OCI-LY1 (cell line): ENCODE measurements around the gene SEC61G.

Experiments
- H2AFZ ChIP-seq: fragments of 200-600 bp; sonication (generic), shearing (Covaris generic); 2 replicates; pipeline ENCODE4 v1.6.0; 2014; ENCODE audit warnings: antibody characterized with exemption, mild to moderate bottlenecking, low read length
- H3F3A ChIP-seq: fragments of 200-600 bp; sonication (generic), shearing (Covaris generic); 2 replicates; pipeline ENCODE4 v1.6.0; 2014; ENCODE audit warnings: mild to moderate bottlenecking, antibody characterized with exemption, low read length, moderate library complexity; ENCODE audit not compliant: insufficient read depth
- H3K27ac ChIP-seq: fragments of 200-600 bp; sonication (generic); 2 replicates; pipeline ENCODE4 v1.5.1; 2014; ENCODE audit warnings: low read length, mixed run types, mild to moderate bottlenecking, low read depth; ENCODE audit not compliant: poor library complexity, severe bottlenecking
- H3K27me3 ChIP-seq: fragments of 200-600 bp; sonication (generic); 2 replicates; pipeline ENCODE4 v1.6.0; 2014; ENCODE audit warnings: antibody characterized with exemption, mild to moderate bottlenecking, low read length, moderate library complexity; ENCODE audit not compliant: insufficient read depth
- H3K36me3 ChIP-seq: fragments of 200-600 bp; sonication (generic); 2 replicates; pipeline ENCODE4 v1.6.1; 2014; ENCODE audit warnings: mild to moderate bottlenecking, antibody characterized with exemption, low read length, moderate library complexity, mixed read lengths; ENCODE audit not compliant: insufficient read depth
- H3K4me1 ChIP-seq: fragments of 200-600 bp; sonication (generic); 2 replicates; pipeline ENCODE4 v1.5.1; 2014; ENCODE audit warnings: mild to moderate bottlenecking, low read length, moderate library complexity; ENCODE audit not compliant: insufficient read depth, severe bottlenecking
- H3K4me2 ChIP-seq: fragments of 200-600 bp; sonication (generic), shearing (Covaris generic); 2 replicates; pipeline ENCODE4 v1.6.1; 2014; ENCODE audit warnings: low read length
- H3K4me3 ChIP-seq: fragments of 200-600 bp; sonication (generic); 2 replicates; pipeline ENCODE4 v1.5.1; 2014; ENCODE audit warnings: low read length, low read depth, mild to moderate bottlenecking, mixed read lengths; ENCODE audit not compliant: poor library complexity, severe bottlenecking
- H3K79me2 ChIP-seq: fragments of 200-600 bp; shearing (Covaris generic); 2 replicates; pipeline ENCODE4 v1.6.1; 2016; ENCODE audit warnings: mixed run types, low read length, mixed read lengths; ENCODE audit not compliant: insufficient read depth
- H3K9ac ChIP-seq: fragments of 200-600 bp; sonication (generic), shearing (Covaris generic); 2 replicates; pipeline ENCODE4 v1.6.1; 2014; ENCODE audit warnings: mild to moderate bottlenecking, low read length, mixed read lengths
- H3K9me2 ChIP-seq: fragments of 200-600 bp; sonication (generic), shearing (Covaris generic); 2 replicates; pipeline ENCODE4 v1.6.1; 2014; ENCODE audit warnings: low read depth, mild to moderate bottlenecking, low read length, mixed read lengths
- H3K9me3 ChIP-seq: fragments of 200-600 bp; shearing (Covaris generic); 2 replicates; pipeline ENCODE4 v1.6.1; 2014; ENCODE audit warnings: low read length, mixed read lengths
- H4K20me1 ChIP-seq: fragments of 200-600 bp; sonication (generic), shearing (Covaris generic); 2 replicates; pipeline ENCODE4 v1.6.0; 2016; ENCODE audit warnings: mild to moderate bottlenecking, low read length; ENCODE audit not compliant: insufficient read depth
- EZH2 ChIP-seq: fragments of 200-600 bp; sonication (generic), shearing (Covaris generic); IDR thresholded peaks from 2 replicates; pipeline ENCODE4 v1.8.0; 2017; ENCODE audit warnings: borderline replicate concordance, mixed run types, mild to moderate bottlenecking, antibody characterized with exemption, low read length, moderate library complexity, mixed read lengths
- TF ChIP-seq, protein P1 (sequence below): fragments of 200-600 bp; sonication (generic), shearing (Covaris generic); IDR thresholded peaks from 2 replicates; pipeline ENCODE4 v1.5.1; 2017; ENCODE audit warnings: mild to moderate bottlenecking, antibody characterized with exemption, low read length, moderate library complexity, mixed read lengths

SEC61G gene

DNA sequence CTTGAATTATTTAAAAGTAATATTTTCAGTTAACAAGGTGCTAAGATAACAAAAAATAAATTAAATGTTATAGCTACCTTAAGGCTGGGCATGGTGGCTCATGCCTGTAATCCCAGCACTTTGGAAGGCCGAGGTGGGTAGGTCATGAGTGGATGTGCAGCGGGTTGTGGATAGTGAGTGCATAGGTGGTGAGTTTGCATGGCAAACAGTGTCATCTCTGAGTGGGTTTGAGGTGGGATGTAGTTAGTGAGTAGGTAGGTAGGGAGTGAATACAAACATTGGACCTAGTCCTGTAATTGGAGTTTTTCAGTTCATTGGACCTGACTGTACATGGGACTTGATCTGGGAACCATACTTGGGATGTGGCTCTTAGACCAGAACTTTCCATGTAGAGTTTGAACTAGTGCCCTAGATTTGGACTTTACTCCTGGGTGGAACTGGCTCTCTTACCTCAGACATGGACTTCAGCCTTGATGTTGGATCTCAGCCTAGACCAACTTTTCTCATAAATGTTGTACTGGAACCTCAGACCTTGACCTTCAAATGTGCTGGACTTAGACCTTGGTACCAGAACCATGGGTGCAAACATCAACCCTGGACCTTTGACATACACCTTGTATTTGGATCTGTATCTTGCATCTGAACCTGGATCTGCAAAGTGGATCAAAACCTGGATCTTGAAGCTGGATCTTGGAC lies 47.0 kb downstream of the SEC61G start:
- H2AFZ ChIP-seq = no peak overlapping the region
- H3K4me1 ChIP-seq = no peaks in the 10 kb centered on the region
- no peak for TF ChIP-seq EZH2
- TF ChIP-seq, protein P1, sequence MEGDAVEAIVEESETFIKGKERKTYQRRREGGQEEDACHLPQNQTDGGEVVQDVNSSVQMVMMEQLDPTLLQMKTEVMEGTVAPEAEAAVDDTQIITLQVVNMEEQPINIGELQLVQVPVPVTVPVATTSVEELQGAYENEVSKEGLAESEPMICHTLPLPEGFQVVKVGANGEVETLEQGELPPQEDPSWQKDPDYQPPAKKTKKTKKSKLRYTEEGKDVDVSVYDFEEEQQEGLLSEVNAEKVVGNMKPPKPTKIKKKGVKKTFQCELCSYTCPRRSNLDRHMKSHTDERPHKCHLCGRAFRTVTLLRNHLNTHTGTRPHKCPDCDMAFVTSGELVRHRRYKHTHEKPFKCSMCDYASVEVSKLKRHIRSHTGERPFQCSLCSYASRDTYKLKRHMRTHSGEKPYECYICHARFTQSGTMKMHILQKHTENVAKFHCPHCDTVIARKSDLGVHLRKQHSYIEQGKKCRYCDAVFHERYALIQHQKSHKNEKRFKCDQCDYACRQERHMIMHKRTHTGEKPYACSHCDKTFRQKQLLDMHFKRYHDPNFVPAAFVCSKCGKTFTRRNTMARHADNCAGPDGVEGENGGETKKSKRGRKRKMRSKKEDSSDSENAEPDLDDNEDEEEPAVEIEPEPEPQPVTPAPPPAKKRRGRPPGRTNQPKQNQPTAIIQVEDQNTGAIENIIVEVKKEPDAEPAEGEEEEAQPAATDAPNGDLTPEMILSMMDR = no peak
- no peak overlapping the region for H3K4me2 ChIP-seq
- H3K79me2 ChIP-seq = no peaks in the 10 kb centered on the region
- H4K20me1 ChIP-seq = no peaks in the 10 kb centered on the region
- H3K27ac ChIP-seq = no peak overlapping the region
- H3K36me3 ChIP-seq = no peaks in the 10 kb centered on the region
- no peaks in the 10 kb centered on the region for H3K9me2 ChIP-seq
- H3K4me3 ChIP-seq = no peak overlapping the region
- H3K9ac ChIP-seq = no peak overlapping the region
- no peaks in the 10 kb centered on the region for H3K27me3 ChIP-seq
- H3K9me3 ChIP-seq = peaks cover 7% of the 10 kb centered on the region
- H3F3A ChIP-seq = no peaks in the 10 kb centered on the region

DNA sequence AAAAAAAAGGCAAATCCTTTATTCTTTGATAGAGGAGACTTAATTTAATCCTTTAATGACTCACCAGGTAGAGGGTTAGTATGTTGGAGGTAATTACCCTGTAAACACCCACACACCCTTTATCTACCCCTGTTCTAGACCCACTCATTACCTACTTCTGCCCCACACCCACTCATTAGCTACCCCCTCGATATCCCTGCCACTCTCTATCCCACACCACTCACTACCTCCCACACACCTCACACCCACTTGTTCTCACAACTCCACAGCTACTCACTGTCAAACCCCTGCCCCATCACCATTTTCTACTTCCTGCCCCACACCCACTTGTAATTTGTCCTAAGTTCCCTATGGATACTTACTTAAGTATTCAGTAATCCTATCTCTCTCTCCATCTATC lies 49.7 kb downstream of the SEC61G start:
- Histone ChIP-seq H3K36me3 (no peaks in the 10 kb centered on the region), H3K9ac (no peak overlapping the region), H4K20me1 (no peaks in the 10 kb centered on the region), H3K4me3 (no peak overlapping the region), H3K79me2 (no peaks in the 10 kb centered on the region), H3K9me3 (peaks cover 7% of the 10 kb centered on the region), H3F3A (no peaks in the 10 kb centered on the region), H3K27me3 (0 out of 2 replicates have a peak, but pooled peaks cover 3% of the 10 kb centered on the region), H2AFZ (no peak overlapping the region), H3K9me2 (no peaks in the 10 kb centered on the region), H3K4me1 (no peaks in the 10 kb centered on the region), H3K4me2 (no peak overlapping the region), H3K27ac (no peak overlapping the region)
- TF ChIP-seq, protein P1 = no peak
- TF ChIP-seq EZH2 = no peak

DNA sequence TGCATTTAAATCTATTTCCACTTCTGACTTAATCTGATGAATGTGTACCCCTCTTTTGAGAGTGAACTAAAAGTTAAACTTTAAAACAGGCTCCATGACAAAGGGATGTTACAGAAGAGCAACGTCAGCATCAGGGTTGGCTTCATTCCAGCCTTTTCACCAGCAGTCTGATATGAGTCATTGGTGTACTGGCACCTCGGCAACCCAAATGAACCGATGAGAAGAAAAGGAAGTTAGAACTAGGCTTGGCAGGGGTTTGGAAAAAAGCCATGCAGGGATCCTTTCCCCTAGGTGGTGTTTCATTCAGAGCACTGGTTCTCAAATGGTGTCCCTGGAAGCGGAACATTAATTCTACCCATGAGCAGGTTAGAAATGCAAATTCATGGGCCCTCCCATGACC lies 53.6 kb downstream of the SEC61G start:
- Histone ChIP-seq H2AFZ (no peak overlapping the region), H3F3A (no peaks in the 10 kb centered on the region)

More for the DNA sequence above, 53.6 kb downstream of the SEC61G start:
- no peak for TF ChIP-seq EZH2
- TF ChIP-seq, protein P1 = no peak
- H3K36me3 ChIP-seq = no peaks in the 10 kb centered on the region
- H3K4me2 ChIP-seq = no peak overlapping the region
- H3K4me3 ChIP-seq = no peak overlapping the region
- no peaks in the 10 kb centered on the region for H3K9me2 ChIP-seq
- H3K9me3 ChIP-seq = peaks cover 7% of the 10 kb centered on the region
- H3K27me3 ChIP-seq = 0 out of 2 replicates have a peak, but pooled peaks cover 5% of the 10 kb centered on the region
- no peaks in the 10 kb centered on the region for H3K79me2 ChIP-seq
- H4K20me1 ChIP-seq = no peaks in the 10 kb centered on the region
- H3K4me1 ChIP-seq = no peaks in the 10 kb centered on the region
- H3K27ac ChIP-seq = no peak overlapping the region
- no peak overlapping the region for H3K9ac ChIP-seq
